GM19438 (cell line): ENCODE results near the gene SUSD6.

Experiments
- ATAC-seq: cut with Tn5 transposase; IDR thresholded peaks from one replicate; pipeline ENCODE4 v1.9.1; 2021; ENCODE audit warnings: low read depth; ENCODE audit not compliant: unreplicated experiment

The SUSD6 gene

GRCh38 chr14:69669375-69669774 is 58.0 kb downstream of the SUSD6 start:
- ATAC-seq, result no peak

- ATAC-seq, result no peak
Measured at GRCh38 chr14:69670093-69670492, 58.7 kb downstream of the SUSD6 start.

- ATAC-seq, result no peak
Measured at GRCh38 chr14:69671365-69672030, 60.1 kb downstream of the SUSD6 start.

DNA sequence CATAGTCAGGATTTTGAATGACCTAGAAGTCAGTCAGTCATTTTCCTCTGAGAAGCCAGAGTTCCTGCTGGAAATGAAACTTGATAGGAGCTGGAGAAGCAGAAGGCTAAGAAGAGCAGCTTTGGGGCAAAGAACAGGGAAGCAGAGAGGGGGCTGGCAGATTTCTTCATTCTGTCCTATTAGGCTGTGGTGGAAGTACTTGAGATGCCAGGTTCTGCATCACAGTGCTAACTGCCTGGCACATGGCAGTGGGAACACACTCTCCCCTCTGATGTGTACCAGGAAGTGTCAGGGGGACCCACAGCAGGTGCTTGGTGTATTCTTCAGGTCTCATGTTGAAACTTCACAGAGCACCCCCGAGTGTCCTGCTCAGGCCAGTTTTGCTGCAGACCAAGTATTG is 61.0 kb downstream of the SUSD6 start:
- ATAC-seq, result no peak

DNA sequence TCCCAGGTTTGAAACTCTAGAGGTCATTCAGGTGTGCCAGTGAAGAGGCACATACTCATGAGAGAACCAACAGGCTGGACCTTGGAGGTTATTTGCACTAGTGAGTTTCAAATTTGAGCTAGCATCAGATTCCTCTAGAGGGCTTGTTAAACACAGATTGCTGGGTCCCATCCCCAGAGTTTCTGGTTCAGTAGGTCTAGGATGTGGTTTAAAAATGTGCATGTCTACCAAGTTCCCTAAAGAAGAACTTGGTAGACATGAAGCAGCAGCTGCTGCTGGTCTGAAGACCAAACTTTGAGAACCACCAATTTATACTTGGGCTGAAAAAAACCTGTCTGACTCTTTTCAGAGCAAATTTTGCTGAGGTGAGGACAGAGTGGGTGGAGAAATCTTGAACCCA is 61.7 kb downstream of the SUSD6 start:
- peak; percentile 52 for ATAC-seq

DNA sequence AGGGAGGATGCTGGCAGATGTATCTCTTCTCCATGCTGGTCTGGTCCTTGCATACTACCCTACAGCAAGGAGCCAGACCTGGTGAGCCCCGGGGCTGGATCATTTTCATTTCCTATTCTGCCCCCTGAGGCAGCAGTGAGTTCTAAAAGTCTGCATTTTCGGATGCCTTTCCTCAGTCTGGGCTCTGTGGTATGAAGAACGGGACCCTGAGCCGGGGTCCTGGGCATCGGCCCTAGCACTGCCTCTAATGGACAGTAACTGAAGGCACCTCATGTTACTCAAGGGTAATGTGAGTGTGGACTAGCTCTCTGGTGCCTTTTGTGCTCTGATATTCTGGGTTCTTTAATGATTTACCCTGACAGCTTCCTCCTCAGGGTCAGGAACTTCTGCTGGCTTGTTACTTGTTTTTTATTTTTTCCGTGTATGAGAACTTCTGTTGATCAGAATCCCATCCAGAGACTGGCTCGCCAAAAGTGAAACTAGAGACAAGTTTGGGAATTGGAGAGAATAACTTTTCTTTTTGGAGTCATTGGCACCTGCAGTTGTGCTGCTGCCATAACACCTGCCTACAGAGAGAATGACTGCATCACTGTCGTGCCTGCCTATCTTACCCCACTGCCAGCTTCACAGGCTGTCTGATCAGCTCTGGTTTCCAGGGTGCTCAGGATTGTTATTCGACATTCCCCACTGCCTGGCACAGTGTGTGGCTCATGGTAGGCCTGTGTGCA is 62.3 kb downstream of the SUSD6 start:
- peak; percentile 40 for ATAC-seq

GRCh38 chr14:69674546-69675244 is 63.3 kb downstream of the SUSD6 start:
- no peak for ATAC-seq

DNA sequence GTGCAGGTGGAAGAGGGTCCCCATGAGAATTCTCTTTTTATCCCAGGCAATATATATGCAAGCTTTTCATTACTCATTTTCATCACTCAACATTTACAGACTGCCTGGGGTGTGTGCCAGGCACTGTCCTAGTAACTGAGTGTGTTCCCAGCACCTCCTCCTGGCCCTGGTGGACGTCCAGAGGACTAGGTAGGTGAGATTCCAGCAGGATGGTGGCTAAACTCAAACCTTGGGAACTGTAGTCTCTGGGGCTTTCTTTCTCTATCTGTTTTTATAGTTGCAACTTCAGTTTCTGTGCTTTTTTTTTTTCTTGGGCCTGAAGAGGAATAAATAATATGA is 63.8 kb downstream of the SUSD6 start:
- ATAC-seq, result no peak

DNA sequence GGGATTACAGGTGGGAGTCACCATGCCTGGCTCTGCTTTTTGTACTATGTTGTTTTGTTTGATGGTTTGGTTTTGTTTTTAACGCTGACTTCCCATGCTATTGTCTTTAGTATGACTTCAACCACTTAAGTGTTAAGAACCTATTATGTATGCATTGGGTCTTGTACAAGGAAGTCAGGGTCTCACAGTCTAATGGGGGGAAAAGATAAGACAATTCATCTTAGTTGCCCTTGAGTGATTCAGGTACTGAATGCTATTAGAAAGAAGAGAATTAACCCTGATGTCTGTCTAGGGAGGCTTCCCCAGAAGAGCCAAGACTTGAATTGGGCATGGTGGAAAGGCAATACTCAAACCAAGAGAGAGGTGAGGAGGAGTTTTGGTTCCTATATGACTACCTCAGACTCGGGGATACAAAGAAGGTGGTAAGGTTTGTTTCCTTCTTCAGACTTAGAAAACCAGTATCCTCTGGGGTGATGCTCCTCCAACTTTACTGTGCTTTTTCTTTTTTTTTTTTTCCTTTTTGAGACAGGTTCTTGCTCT is 64.6 kb downstream of the SUSD6 start:
- ATAC-seq, result peak; percentile 60

- ATAC-seq, result no peak
Measured at GRCh38 chr14:69676723-69677122, 65.3 kb downstream of the SUSD6 start.

- no peak for ATAC-seq
Measured at GRCh38 chr14:69680297-69680696, 68.9 kb downstream of the SUSD6 start.

DNA sequence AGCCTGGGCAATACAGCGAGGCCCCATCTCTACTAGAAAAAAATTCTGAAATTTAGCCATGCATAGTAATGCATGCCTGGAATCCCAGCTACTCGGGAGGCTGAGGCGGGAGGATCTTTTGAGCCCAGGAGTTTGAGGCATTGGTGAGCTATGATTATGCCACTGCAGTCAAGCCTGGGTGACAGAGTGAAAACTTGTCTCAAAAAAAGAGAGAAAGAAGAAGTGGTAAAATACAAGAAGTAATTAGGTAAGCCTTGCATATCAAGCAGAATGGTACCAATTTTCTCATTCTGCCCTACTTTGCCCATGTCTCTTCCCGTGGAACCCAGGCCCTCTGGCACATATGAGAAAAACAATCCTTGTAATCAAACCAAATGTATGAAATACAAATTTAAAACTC is 70.7 kb downstream of the SUSD6 start:
- ATAC-seq, result no peak

DNA sequence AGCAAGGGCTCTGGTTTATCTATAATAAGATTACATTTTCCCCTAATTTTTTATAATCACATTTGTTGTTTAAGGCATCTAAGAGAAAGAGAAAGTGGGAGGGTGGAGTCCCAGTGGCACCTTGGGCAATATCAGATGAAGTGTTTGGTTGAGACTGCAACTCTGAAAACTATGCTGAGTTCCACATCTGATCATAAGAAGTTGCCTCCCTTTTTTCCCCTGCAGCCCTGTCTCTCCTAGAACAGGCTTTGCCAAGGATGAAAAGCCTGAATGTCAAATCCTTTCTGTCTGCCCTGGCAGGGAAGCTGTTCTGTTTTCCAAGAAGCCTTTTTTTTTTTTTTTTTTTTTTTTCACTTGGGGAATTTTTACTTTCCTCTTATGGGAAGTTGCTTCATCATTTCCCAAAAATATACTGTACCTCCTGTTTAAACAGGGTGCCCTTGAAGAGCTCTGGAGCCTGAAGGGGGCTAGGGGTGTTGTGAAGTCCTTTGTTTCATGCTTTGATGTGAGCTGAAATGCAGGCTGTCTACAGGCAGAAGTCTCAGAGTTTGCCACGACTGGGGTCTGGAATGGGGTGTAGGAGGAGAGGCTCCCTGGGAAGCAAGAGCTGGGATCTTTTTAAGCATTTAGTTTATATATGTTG is 71.3 kb downstream of the SUSD6 start:
- no peak for ATAC-seq

DNA sequence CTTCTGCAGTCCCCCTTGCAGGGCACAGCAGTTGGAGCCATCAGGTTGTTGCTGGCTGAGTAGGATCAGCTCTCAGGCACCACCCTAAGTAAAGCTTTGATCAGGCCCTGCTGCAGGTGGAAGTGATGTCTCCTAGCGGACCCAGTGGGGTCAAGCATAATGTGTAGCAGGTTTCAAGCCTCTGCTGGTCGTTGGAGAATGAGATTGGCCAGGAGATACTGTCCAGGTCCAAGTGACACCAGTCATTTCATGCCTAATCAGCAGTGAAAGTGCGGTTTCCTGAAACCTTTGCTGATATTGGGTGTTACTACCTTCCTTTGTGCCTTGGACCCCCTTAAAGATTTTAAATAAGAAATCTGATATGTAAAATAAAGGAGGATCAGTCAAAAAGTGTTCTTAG is 72.6 kb downstream of the SUSD6 start:
- ATAC-seq, result peak; percentile 76

DNA sequence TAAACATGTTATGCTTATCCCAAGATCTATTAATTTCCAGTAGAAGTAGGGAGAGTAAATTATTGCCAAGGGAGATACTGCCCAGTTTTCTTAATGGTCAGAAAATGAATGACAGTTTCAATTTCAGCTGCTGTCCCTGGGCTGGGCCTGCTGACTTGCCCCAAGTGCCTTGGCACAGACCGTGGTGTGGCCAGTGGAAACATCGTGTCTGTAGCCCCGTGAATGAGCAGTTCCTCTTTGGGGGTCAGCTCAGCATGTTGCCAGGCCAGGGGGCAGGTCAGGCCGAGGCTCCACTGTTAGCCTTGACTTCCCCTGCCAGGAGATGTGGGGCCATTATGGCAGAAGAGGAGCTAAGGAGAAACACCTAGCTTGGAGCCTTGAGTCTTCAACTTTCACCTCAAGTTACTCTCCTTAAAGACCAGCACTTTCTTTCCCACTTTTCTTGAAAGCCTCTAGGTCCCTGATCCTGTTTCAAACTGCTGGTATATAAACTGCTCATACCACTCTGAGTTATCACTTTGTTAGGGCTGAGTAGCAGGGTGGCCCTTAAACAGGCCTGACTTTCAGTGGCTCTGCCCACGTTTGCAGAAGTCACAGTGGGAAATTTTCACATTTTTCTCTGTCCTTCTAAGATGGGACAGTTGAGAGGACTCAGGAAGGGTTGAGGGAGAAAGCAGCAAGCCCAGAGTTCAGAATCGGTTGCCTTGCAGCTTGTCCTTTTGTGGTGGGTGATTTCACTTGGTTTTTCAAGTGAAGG is 73.2 kb downstream of the SUSD6 start:
- ATAC-seq, result no peak

- ATAC-seq, result no peak
Measured at GRCh38 chr14:69685218-69685616, 73.8 kb downstream of the SUSD6 start.

DNA sequence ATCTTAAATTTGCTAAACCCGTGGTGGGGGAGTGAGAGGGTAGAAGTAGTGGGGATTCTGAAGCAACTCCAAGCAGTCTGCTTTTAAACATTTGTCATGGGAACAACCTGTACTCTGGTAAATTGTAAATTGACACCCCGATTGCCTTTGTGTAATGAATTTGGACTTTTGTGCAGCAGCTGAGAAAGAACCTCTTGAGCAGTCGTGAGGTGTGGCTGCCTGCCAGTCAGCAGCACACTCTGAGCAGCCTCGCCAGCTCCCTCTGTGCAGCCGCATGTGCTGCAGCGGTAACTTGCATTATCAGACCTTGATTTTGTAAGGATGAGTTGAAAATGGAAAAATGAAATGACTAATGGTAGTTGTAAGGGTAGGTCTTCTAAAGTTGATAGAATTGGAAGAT is 74.3 kb downstream of the SUSD6 start:
- ATAC-seq, result no peak

DNA sequence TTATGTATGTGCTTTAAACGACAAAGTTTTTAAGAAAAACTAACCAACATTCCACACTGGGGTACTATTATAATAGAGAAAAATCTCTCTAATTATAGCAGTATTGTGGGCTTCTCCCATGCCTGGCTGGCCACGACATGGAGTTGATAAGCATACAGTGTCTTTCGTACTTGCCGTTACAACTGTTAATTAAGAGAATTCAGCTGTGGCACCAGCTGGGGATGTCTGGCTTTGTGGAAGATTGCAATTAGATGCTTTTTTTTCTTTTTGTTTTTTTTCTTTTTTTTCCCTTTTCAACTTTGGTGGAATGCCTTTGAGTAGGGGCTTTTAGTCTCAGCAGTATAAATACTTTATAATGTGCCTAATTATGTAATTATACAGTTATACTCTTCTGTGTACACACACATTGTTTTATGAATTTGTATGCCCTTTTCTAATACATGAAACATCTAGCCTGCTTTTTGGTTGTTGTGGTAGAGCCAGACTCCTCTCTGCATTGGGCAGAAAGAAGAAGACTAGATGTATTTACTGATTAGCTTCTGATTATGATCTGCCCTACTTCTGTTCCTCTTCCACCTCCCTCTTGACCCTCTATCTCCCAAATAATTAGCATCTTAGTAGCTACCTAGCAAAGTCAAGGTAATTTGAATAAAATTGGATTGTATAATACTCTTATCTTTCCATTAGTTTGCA is 76.4 kb downstream of the SUSD6 start:
- ATAC-seq, result no peak

DNA sequence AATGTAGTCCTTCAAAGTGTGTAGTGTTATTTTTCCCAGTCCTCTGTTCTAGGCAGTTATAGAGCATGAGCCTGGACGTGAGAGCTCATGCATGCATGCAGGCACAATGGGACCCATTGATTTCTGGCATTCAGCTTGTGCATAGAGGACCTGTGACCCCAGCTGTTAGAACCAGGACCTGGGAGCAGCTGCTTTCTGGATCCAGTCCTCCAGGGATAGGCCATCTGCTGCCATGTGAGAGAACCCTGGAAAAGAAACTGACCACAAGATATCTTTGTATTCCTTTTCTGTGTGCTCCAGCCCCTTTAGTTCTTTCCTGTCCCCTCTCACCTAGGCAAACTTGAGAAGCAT is 76.9 kb downstream of the SUSD6 start:
- no peak for ATAC-seq

DNA sequence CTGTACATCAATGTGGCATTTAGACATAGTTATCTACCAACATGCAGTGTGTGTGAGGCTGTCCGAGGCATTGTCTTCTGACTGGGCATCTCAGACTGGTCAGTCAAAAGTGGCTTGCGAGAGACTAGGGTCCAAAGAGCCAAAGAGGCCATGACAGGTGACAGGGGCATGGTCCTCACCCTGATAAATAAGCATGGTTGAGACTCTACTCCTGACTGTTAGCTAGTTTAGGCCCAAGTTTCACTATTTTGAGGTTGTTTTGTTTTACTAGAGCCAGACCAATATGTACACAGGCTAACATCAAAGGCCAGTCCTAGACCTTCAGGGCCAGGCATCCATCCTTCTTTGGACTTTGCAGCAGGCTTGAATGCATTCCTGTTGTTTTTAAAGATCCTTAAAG is 78.6 kb downstream of the SUSD6 start:
- ATAC-seq, result no peak
